Gastroesophageal sphincter (tissue), 4 donors: ENCODE results near the gene CAMP. TPM values are rescaled to one million over a fixed set of nuclear protein-coding genes. Genes with fewer than 3 reads are reported as not detected.

Source experiments
- ATAC-seq: fragments of 150-250 bp; one replicate; pipeline ENCODE4 v1.9.1; 2016; ENCODE audit warnings: mild to moderate bottlenecking, moderate library complexity
- H3K27ac ChIP-seq, 4 donors: fragments of 200-600 bp; sonication (generic) in 3 of 4; 1 replicate in 3 of 4; 2 replicates in 1 of 4; pipeline ENCODE4 v1.5.1; 2016 to 2019
- H3K27me3 ChIP-seq: fragments of 200-600 bp; sonication (generic); one replicate; pipeline ENCODE4 v1.5.1; 2019
- H3K36me3 ChIP-seq, 2 donors: fragments of 200-600 bp; sonication (generic); one replicate each; pipeline ENCODE4 v1.5.1; 2019; ENCODE audit warnings: control low read depth in 1 of 2
- H3K4me1 ChIP-seq, 3 donors: fragments of 200-600 bp; sonication (generic); 1 replicate in 2 of 3; 2 replicates in 1 of 3; pipeline ENCODE4 v1.5.1; 2016 to 2019; ENCODE audit warnings: control low read depth in 2 of 3
- H3K4me3 ChIP-seq, 2 donors: fragments of 200-600 bp; sonication (generic); one replicate each; pipeline ENCODE4 v1.5.1; 2019; ENCODE audit warnings: mild to moderate bottlenecking in 1 of 2, moderate library complexity in 1 of 2
- H3K9me3 ChIP-seq, 3 donors: fragments of 200-600 bp; sonication (generic); one replicate each; pipeline ENCODE4 v1.5.1; 2017 to 2019; ENCODE audit warnings: control low read depth in 2 of 3
- EP300 ChIP-seq: sonication (generic); formaldehyde crosslinking; IDR thresholded peaks from one replicate; pipeline ENCODE4 v1.6.1; 2017; ENCODE audit warnings: antibody characterized with exemption, mild to moderate bottlenecking
- POLR2A ChIP-seq, 2 donors: fragments of 450-650 bp; IDR thresholded peaks; one replicate each; pipeline ENCODE4 v1.6.1; 2017; ENCODE audit warnings: antibody characterized with exemption in 2 of 2, mild to moderate bottlenecking in 2 of 2, moderate library complexity in 1 of 2
- POLR2AphosphoS5 ChIP-seq: sonication (generic); formaldehyde crosslinking; IDR thresholded peaks from one replicate; pipeline ENCODE4 v1.6.1; 2017; ENCODE audit warnings: antibody characterized with exemption
- WGBS, 2 donors: methylation state at CpG; one replicate each; pipeline ENCODE4 v1.1.5; 2018; ENCODE audit warnings: low coverage in 1 of 2; 5-methylcytosine and 5-hydroxymethylcytosine counted together
- total RNA-seq, 4 donors: library from RNA; depleted of rRNA; stranded (reverse); fragments of >200 nt; gene quantifications; one replicate each; pipeline ENCODE4 v1.1.0, GENCODE V29; 2016
- TF ChIP-seq, protein P1 (sequence below), 4 experiments: fragments of 200-600 bp in 2 of 4; fragments of 450-650 bp in 2 of 4; sonication (generic) in 1 of 4; IDR thresholded peaks; one replicate each; pipeline ENCODE4 v1.5.1; 2017 to 2019; ENCODE audit warnings: antibody characterized with exemption in 4 of 4, mild to moderate bottlenecking in 2 of 4, moderate library complexity in 2 of 4

The CAMP gene
- total RNA-seq, 4 donors from 2014 or later: not detected

DNA sequence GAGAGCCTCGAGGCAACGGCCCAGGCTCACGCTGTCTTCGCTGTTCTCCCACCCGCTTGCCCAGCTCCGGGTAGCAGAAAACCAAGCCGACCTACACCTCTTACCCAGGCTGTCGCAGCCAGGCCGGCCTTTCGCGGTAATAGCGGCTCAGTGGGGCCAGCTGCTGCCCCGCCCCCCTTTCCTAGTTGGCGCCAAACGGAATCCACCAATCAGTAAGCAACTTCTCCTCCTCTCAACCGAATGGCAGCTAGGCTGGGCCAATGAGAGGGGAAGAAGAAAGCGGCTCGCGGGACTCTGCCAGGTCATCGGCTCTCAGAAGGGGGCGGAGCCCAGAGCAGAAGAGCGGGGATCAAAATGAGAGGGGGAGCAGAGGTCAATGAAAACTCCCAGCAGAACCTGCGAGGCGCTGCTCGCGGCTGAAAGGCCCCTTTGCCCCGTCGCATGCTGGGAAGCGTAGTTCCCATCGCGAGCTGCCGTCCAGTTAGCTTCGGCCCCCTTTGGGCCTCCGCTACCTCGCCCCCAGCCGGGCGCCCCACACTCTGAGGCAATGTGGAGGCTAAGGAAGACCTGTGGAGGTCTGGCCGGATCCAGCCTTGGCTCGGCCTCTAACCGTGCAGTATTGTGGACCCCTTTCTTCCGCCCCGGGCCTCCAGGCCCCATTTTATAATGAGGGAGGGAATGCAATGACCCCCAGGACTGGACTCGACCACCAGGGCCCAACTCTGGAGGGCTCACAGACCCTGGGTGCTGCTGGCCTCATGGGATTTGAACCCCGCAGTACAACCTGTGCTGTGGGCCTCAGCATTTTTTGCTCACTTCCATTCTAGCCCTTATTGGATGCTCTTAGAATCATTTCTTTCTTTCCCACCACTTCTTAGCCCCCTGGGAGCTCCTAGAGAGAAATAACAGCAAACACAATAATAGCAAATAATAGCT lies 34.8 kb upstream of the CAMP start, which contains the start of gene CDC25A:
Gene CDC25A (minus strand): TSS at position 152 of the 936 bp plus-strand sequence. CDS start 470 bp downstream, outside the sequence.
- ATAC-seq: peak; percentile 99
- no peaks in the 10 kb centered on the region for H3K27me3 ChIP-seq
- peak within 1 kb of the TSS in 3 of 4 donors; percentile 65 to 81 (median 75) for H3K27ac ChIP-seq
- peaks cover 0 to 20% (median 11%) of the 10 kb centered on the region in 3 donors for H3K4me1 ChIP-seq
- TF ChIP-seq EP300 (no peak), POLR2AphosphoS5 (peak; percentile 53), POLR2A (IDR thresholded peaks at IDR 0.05) (no peak)
- TF ChIP-seq, protein P1, sequence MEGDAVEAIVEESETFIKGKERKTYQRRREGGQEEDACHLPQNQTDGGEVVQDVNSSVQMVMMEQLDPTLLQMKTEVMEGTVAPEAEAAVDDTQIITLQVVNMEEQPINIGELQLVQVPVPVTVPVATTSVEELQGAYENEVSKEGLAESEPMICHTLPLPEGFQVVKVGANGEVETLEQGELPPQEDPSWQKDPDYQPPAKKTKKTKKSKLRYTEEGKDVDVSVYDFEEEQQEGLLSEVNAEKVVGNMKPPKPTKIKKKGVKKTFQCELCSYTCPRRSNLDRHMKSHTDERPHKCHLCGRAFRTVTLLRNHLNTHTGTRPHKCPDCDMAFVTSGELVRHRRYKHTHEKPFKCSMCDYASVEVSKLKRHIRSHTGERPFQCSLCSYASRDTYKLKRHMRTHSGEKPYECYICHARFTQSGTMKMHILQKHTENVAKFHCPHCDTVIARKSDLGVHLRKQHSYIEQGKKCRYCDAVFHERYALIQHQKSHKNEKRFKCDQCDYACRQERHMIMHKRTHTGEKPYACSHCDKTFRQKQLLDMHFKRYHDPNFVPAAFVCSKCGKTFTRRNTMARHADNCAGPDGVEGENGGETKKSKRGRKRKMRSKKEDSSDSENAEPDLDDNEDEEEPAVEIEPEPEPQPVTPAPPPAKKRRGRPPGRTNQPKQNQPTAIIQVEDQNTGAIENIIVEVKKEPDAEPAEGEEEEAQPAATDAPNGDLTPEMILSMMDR (IDR thresholded peaks at IDR 0.05): no peak
- no peaks in the 10 kb centered on the region for H3K9me3 ChIP-seq
- peak within 1 kb of the TSS; percentile 48 to 82 for H3K4me3 ChIP-seq
- H3K36me3 ChIP-seq: no peaks in the 10 kb centered on the region
- 50 to 51% methylated on average over 2 of the region's 44 CpGs for WGBS, 2 donors

DNA sequence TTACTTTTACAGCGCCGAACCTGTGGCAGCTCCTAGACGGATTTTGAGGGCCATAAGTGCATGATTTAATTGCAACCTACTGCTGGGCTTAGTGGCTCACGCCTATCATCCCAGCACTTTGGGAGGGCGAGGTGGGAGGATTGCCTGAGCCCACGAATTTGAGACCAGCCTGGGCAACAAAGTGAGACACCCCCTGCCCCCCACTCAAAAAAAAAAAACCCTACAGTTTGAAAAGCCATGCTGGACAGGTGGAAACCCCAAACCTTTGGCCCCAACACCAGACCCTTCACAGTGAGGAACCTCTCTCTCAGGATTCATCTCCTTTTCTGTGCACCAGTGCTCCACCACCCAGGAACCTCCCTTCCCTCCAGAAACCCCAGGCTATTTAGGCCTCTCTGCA lies 34.0 kb upstream of the CAMP start:
- Histone ChIP-seq H3K27me3 (no peaks in the 10 kb centered on the region), H3K27ac (no peak overlapping the region), H3K36me3 (no peaks in the 10 kb centered on the region), H3K4me3 (no peak overlapping the region), H3K4me1 (peaks cover 0 to 20% (median 11%) of the 10 kb centered on the region in 3 donors), H3K9me3 (no peaks in the 10 kb centered on the region)
- TF ChIP-seq POLR2A (IDR thresholded peaks at IDR 0.05) (no peak), POLR2AphosphoS5 (no peak), EP300 (no peak)
- TF ChIP-seq, protein P1 (IDR thresholded peaks at IDR 0.05): no peak
- no peak for ATAC-seq
- WGBS, 2 donors: 82 to 85% methylated on average over 3 to 4 of the region's 6 CpGs

DNA sequence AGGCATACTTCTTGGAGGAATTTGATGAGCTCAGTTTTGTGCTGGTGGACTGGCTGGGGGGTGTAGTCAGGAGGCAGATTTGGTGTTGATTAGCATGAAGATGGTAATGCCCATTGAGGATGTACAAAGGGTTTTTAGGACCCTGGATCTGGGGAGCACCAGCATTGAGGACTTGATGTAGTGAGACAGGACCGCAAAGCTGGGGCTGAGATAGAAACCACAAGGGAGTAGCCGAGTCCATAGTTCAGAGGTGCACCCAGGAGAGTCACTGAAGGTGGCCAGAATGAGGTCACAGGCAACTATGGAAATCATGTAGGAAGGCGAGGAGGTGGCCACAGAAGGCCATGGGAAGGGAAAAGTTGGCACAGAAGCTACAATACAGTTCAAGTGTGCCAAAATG lies 32.4 kb upstream of the CAMP start:
- peaks cover 0 to 20% (median 11%) of the 10 kb centered on the region in 3 donors for H3K4me1 ChIP-seq
- TF ChIP-seq POLR2A (IDR thresholded peaks at IDR 0.05): no peak
- no peak for TF ChIP-seq POLR2AphosphoS5
- TF ChIP-seq, protein P1 (IDR thresholded peaks at IDR 0.05): no peak
- H3K27ac ChIP-seq: no peak overlapping the region
- H3K4me3 ChIP-seq: no peak overlapping the region
- WGBS, 2 donors: 93% methylated on average over 3 of the region's 3 CpGs; no CpG with 5 or more reads in 1 of the 2 donors
- H3K36me3 ChIP-seq: no peaks in the 10 kb centered on the region
- H3K9me3 ChIP-seq: no peaks in the 10 kb centered on the region
- H3K27me3 ChIP-seq: no peaks in the 10 kb centered on the region
- no peak for ATAC-seq

DNA sequence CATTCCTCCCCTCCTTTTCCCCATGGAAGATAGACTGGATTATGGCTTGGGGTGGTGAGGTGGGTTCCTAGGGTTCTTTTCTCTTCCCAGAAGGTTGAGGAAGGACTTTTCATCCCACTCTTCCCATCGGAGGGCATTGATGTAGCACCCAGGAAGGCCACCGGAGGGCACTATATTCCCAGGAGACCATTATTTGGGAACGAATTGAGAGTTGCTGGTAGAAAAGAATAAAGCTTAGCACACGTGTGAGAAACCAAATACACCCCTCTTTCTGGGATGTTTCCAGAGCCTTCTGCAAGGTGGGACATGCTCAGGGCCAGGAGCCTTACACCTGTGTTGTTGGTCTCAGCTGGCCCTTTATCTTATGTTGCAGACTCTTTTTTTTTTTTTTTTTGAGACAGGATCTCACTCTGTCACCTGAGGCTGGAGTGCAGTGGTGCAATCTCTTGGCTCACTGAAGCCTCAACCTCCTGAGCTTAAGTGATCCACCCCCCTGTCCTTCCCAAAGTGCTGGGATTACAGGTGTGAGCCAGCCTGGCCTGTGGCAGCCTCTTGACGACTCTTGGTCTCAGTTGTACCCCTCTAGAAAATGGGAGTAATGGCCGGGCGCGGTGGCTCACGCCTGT lies 28.7 kb upstream of the CAMP start:
- WGBS, 2 donors: 8 to 12% methylated on average over 3 to 4 of the region's 9 CpGs
- Histone ChIP-seq H3K36me3 (no peaks in the 10 kb centered on the region), H3K9me3 (no peaks in the 10 kb centered on the region), H3K27me3 (no peaks in the 10 kb centered on the region), H3K27ac (no peak overlapping the region), H3K4me1 (no peaks in the 10 kb centered on the region), H3K4me3 (no peak overlapping the region)
- ATAC-seq: peak; percentile 53
- TF ChIP-seq, protein P1 (IDR thresholded peaks at IDR 0.05): peak in 3 of 4 experiments; percentile 56 to 68 (median 56)
- no peak for TF ChIP-seq POLR2AphosphoS5
